HG03432 (cell line): ENCODE measurements around the gene GIN1.
"Not testable (repeated sequence)": the region's sequence is repeated elsewhere in the genome, so short reads cannot be mapped to it uniquely, and the experiment has no call there.

Experiments used
- ATAC-seq: cut with Tn5 transposase; IDR thresholded peaks from one replicate; pipeline ENCODE4 v1.9.1; 2021; ENCODE audit warnings: mild to moderate bottlenecking, moderate library complexity; ENCODE audit not compliant: unreplicated experiment

The GIN1 gene

DNA sequence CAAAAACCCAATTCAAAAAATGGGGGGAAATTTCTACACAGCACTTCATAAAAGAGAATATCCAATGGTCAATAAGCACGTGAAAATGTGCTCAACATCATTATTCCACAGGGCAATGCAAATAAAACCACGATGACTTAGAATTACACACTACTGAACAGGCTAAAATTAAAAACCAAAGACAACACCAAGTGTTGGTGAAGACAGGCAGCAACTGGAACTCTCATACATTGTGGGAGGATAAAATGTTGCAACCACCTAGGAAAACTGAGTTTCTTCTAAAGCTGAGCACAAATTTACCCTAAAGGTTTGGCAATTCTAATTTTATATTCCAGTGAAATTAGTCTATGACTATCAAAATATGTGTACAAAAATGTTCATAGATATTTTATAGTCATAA is 9.5 kb downstream of the GIN1 start:
- no peak for ATAC-seq

GRCh38 chr5:103109277-103109676 is 10.7 kb downstream of the GIN1 start:
- ATAC-seq = no peak

DNA sequence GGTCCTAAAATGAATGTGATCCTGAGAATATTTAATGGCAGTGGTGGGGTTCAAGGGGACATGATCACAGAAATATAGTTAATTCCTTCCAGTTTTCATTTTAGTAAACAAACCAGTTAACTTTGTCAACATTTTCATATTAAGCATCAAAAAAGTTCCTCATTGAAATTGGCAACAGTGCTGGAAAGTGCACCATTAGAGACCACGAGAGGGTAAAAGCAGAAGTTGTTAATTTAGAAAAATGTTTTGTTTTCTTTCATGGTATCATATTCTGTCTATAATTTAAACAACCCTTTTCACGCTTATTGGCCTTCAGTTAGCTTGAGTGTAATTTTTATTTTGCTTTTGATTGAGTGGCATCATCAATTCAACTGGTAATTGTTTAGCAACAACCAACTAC is 11.9 kb downstream of the GIN1 start:
- no peak for ATAC-seq

DNA sequence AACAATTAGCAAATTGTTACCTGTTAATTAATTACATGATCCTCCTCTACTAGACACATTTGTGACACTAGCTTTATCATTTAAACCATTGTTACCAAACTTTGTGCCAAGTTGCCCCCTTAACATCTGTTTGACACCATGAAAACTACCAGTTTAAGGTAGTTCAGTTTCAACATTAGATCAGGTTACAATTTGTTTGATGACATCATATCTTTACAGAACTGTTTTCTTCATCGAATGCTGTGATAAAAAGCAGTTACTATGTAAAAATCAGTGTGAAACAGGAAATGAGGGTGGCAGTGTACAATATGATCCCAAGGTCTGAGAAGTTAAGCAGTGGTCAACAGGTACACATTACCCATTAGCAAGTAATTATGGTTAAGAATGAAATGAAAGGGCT is 17.7 kb downstream of the GIN1 start:
- ATAC-seq = no peak

GRCh38 chr5:103101079-103101750 is 18.7 kb downstream of the GIN1 start:
- no peak for ATAC-seq

- ATAC-seq = no peak
Observed at GRCh38 chr5:103098993-103099392, 20.9 kb downstream of the GIN1 start.

DNA sequence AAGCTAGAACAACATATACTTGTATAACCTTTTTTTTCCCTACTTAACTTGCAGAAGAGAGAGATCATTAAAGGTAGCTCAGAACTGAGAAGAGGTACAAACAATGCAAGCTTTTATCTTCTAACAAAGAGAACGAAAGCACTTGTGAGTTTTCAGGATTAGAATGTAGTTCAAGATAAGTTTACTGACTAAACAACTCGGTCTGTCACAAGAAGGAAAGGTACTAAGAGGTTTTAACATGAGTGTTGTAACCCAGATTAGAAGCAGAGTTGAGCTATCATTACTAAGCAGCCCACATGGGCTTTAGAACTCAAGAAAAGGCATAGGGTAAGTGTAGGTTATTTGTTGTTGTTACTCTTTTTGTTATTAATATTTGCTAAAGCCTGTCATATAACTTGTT is 25.2 kb downstream of the GIN1 start:
- no peak for ATAC-seq

DNA sequence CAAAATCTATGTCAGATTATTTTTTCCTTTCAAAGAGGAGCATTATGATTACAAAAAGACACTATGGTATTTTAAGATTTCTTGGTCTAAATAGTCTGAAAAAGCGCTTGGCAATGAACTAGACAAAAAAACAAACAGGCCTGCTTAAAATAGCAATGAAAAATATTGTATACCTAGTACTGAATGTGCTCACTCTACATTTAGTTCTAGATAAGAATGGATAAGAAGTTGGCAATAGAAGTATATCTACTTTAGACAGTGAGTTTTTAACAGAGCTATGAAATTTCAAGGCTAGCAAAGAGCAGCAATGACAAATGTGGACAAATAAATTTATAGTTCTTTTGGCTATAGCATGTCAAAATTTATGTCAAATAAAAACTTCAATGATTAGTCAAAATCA is 26.2 kb downstream of the GIN1 start:
- ATAC-seq = no peak

DNA sequence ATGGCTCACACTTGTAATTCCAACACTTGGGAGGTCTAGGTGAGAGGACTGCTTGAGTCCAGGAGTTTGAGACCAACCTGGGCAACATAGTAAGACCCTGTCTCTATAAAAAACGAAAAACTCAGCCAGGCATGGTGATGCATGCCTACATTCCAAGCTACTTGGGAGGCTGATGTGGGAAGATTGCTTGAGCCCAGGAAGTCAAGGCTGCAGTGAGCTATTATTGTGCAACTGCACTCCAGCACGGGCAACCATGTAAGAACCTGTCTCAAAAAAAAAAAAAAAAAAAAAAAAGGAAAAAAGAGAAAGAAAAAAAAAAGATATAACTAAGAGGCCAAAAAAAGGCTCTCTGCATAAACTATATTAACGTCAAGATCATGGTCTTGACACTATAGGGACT is 27.3 kb downstream of the GIN1 start:
- no peak for ATAC-seq

DNA sequence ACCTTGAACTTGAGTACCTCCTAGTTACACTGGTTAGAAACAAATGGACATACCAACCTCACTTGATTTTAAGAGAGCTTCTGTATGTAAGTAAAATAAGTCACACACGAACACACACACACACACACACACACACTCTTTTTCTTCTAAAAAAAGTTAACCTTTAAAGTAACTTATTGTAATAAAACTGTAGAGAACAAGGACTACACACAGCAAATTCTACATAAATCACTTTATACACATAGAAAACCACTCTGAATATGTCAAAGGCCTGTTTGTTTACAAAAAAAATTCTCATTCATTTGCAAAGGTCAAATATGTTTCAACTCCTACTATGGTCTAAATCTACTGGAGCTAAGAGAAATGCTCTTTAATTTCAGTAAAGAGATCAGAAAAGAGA is 29.1 kb downstream of the GIN1 start:
- ATAC-seq = no peak

DNA sequence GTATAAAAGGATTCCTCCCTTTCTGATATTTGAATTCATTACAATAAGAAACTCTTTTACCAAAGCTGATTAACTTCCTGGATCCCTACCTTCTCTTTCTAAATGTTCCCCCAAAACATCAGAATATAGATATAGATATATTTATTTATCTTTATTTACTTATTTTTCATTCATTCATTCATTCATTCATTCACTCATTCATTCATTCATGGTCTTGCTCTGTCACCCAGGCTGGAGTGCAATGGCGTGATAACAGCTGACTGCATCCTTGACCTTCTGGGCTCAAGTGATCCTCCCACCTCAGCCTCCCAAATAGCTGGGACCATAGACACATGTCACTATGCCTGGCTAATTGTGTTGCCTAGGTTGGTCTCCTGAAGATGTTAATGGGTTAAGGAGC is 30.7 kb downstream of the GIN1 start:
- no peak for ATAC-seq

- no peak for ATAC-seq
Observed at GRCh38 chr5:103086547-103086946, 33.4 kb downstream of the GIN1 start.

GRCh38 chr5:103079796-103080195 is 40.1 kb downstream of the GIN1 start:
- no peak for ATAC-seq

DNA sequence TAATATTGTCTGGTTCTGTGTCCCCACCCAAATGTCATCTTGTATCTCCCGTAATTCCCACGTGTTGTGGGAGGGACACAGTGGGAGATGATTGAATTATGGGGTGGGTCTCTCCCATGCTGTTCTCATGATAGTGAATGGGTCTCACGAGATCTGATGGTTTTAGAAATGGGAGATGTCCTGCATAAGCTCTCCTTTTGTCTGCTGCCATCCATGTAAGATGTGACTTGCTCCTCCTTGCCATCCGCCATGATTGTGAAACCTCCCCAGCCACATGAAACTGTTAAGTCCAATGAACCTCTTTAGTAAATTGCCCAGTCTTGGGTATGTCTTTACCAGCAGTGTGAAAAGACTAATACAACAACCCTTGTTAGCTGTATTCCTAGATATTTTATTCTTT is 44.5 kb downstream of the GIN1 start:
- no peak for ATAC-seq

DNA sequence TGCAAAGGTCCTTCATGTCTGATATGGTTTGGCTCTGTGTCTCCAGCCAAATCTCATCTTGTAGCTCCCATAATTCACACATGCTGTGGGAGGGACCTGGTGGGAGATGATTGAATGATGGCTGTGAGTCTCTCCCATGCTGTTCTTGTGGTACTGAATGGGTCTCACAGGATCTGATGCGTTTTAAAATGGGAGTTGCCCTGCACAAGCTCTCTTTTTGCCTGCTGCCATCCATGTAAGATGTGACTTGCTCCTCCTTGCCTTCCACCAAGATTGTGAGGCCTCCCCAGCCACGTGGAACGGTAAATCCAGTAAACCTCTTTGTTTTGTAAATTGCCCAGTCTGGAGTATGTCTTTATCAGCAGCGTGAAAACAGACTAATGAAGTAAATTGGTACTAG is 46.4 kb downstream of the GIN1 start:
- not testable (repeated sequence) for ATAC-seq

DNA sequence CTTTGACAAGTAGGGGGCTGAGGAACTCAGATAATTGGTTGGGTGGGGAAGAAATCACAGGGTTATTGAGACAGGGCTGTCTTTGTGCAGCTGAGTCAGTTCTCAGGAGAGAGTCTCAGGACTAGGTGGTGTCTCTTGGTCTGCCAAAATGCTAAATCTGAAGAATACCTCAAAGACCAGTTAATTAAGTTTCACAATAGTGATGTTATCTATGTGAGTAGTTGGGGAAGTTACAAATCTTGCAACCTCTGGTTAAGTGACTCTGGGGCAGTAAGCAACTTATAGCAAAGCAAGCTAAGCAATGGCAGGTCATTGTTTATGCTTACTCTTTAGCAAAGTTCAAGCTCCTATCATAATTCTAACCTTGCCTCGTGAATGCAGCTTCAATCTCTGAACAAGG is 53.6 kb downstream of the GIN1 start:
- peak; percentile 44 for ATAC-seq

GRCh38 chr5:103060424-103060954 is 59.4 kb downstream of the GIN1 start:
- no peak for ATAC-seq

GRCh38 chr5:103059525-103059924 is 60.4 kb downstream of the GIN1 start:
- ATAC-seq = no peak

GRCh38 chr5:103057208-103058130 is 62.5 kb downstream of the GIN1 start:
- no peak for ATAC-seq

DNA sequence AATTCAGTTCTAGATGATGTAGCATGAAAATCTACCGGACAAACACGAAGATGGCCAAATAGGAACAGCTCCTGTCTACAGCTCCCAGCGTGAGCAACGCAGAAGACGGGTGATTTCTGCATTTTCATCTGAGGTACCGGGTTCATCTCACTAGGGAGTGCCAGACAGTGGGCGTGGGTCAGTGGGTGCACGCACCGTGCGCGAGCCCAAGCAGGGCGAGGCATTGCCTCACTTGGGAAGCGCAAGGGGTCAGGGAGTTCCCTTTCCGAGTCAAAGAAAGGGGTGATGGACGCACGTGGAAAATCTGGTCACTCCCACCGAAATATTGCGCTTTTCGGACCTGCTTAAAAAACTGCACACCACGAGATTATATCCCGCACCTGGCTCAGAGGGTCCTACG is 73.2 kb downstream of the GIN1 start:
- not testable (repeated sequence) for ATAC-seq

DNA sequence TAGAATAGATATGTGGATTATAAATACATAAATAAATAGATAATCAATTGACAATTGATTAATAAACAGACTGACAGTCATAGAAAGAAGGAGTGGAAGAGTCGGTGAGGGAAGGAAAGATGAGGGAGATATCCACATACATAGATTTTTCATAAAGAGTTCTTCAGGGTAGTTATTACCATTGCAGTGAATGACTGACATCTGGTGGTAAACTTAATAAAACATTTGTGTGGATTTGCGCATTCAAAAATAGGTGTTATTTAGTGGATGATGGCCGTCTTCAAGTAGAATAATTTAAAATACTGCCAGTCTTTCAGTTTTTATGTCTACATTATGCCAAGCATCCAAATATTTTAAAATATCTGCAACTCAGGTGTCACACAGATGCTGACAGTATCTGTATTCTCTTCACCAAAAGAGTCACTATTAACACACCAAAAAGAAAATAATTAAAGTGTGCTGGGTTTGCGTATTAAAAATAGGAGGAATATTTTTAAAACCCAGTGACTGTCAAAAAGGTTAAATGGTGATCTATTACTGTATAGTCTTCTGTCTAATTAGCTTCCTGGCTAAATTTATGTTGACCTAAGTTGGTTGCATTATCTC is 78.8 kb downstream of the GIN1 start:
- no peak for ATAC-seq
